Neural cell (in vitro differentiated cells): ENCODE data around the gene PTPRN2. TPM values are rescaled to one million over a fixed set of nuclear protein-coding genes. Genes with fewer than 3 reads are reported as not detected.
"Not testable (repeated sequence)": the region's sequence is repeated elsewhere in the genome, so short reads cannot be mapped to it uniquely, and the experiment has no call there.

Experiments used
- H2AFZ ChIP-seq: fragments of 200-600, 300-800 bp; sonication (generic), shearing (Covaris generic); 2 replicates; pipeline ENCODE4 v1.6.0; 2014; ENCODE audit warnings: low read depth, mild to moderate bottlenecking, antibody characterized with exemption, low read length, moderate library complexity
- H3F3A ChIP-seq: fragments of 200-600 bp; shearing (Covaris generic); 2 replicates; pipeline ENCODE4 v1.6.1; 2016; ENCODE audit warnings: mild to moderate bottlenecking, moderate library complexity, mixed read lengths, antibody characterized with exemption, low read length; ENCODE audit not compliant: insufficient read depth, poor library complexity, severe bottlenecking
- H3K27ac ChIP-seq: fragments of 200-600, 300-800 bp; sonication (generic), shearing (Covaris generic); 2 replicates; pipeline ENCODE4 v1.5.1; 2014; ENCODE audit warnings: mild to moderate bottlenecking, low read length, moderate library complexity
- H3K27me3 ChIP-seq: fragments of 300-800, 200-600 bp; sonication (generic), shearing (Covaris generic); 2 replicates; pipeline ENCODE4 v1.6.0; 2014; ENCODE audit warnings: mild to moderate bottlenecking, low read depth, low read length, moderate library complexity; ENCODE audit not compliant: insufficient read depth
- H3K36me3 ChIP-seq: fragments of 300-800, 200-600 bp; sonication (generic), shearing (Covaris generic); 2 replicates; pipeline ENCODE4 v1.5.1; 2014; ENCODE audit warnings: mild to moderate bottlenecking, antibody characterized with exemption, low read length, moderate library complexity; ENCODE audit not compliant: insufficient read depth
- H3K4me2 ChIP-seq: fragments of 300-800, 200-600 bp; sonication (generic), shearing (Covaris generic); 2 replicates; pipeline ENCODE4 v1.6.0; 2014; ENCODE audit warnings: mild to moderate bottlenecking, low read length
- H3K4me3 ChIP-seq: fragments of 300-800, 200-600 bp; sonication (generic), shearing (Covaris generic); 2 replicates; pipeline ENCODE4 v1.5.1; 2014; ENCODE audit warnings: mild to moderate bottlenecking, low read length, moderate library complexity
- H3K79me2 ChIP-seq: fragments of 200-600 bp; shearing (Covaris generic); replicated peaks from 2 replicates; pipeline ENCODE4 v1.6.0; 2014; ENCODE audit warnings: mild to moderate bottlenecking, low read length, moderate library complexity; ENCODE audit not compliant: insufficient read depth
- H3K9ac ChIP-seq: fragments of 300-800, 200-600 bp; sonication (generic), shearing (Covaris generic); 2 replicates; pipeline ENCODE4 v1.6.1; 2016; ENCODE audit warnings: mild to moderate bottlenecking, low read length, mixed read lengths
- H3K9me2 ChIP-seq: fragments of 200-600 bp; shearing (Covaris generic); 2 replicates; pipeline ENCODE4 v1.6.1; 2016; ENCODE audit warnings: mild to moderate bottlenecking, low read length, mixed read lengths; ENCODE audit not compliant: insufficient read depth
- H3K9me3 ChIP-seq: fragments of 200-600, 300-800 bp; sonication (generic), shearing (Covaris generic); 2 replicates; pipeline ENCODE4 v1.6.1; 2016; ENCODE audit warnings: mild to moderate bottlenecking, mixed run types, low read length, moderate library complexity, mixed read lengths
- H4K20me1 ChIP-seq: fragments of 200-600 bp; shearing (Covaris generic); 2 replicates; pipeline ENCODE4 v1.6.1; 2016; ENCODE audit warnings: mild to moderate bottlenecking, mixed run types; ENCODE audit not compliant: insufficient read depth
- EP300 ChIP-seq: fragments of 450-650 bp; conservative IDR thresholded peaks from 2 replicates; pipeline ENCODE4 v1.6.1; 2014; ENCODE audit warnings: antibody characterized with exemption, mild to moderate bottlenecking, moderate library complexity; ENCODE audit not compliant: poor library complexity, severe bottlenecking
- EZH2 ChIP-seq: fragments of 200-600, 300-800 bp; shearing (Covaris generic), sonication (generic); IDR thresholded peaks from 2 replicates; pipeline ENCODE4 v1.6.1; 2014; ENCODE audit warnings: antibody characterized with exemption, low read length, borderline replicate concordance, mild to moderate bottlenecking; ENCODE audit not compliant: insufficient read depth, poor library complexity, severe bottlenecking
- MXI1 ChIP-seq: fragments of 450-650 bp; conservative IDR thresholded peaks from 2 replicates; pipeline ENCODE4 v1.6.1; 2014; ENCODE audit warnings: antibody characterized with exemption, mild to moderate bottlenecking; ENCODE audit not compliant: poor library complexity, severe bottlenecking
- POLR2AphosphoS5 ChIP-seq: IDR thresholded peaks from 2 replicates; pipeline ENCODE4 v1.6.1; 2012
- RAD21 ChIP-seq: fragments of 450-650 bp; conservative IDR thresholded peaks from 2 replicates; pipeline ENCODE4 v1.6.1; 2014; ENCODE audit warnings: antibody characterized with exemption, mild to moderate bottlenecking, moderate library complexity
- SMC3 ChIP-seq: fragments of 450-650 bp; conservative IDR thresholded peaks from 2 replicates; pipeline ENCODE4 v1.6.1; 2014; ENCODE audit warnings: antibody characterized with exemption, mild to moderate bottlenecking, moderate library complexity; ENCODE audit not compliant: poor library complexity
- TAF1 ChIP-seq: IDR thresholded peaks from 2 replicates; pipeline ENCODE4 v1.6.1; 2012; ENCODE audit warnings: low read depth
- polyA plus RNA-seq: library from polyadenylated mRNA; depleted of rRNA; stranded (reverse); fragments of >200 nt; gene quantifications from 2 replicates; pipeline ENCODE4 v1.2.3, GENCODE V29; 2014
- TF ChIP-seq, protein P1 (sequence below): fragments of 450-650 bp; IDR thresholded peaks from 2 replicates; pipeline ENCODE4 v1.5.1; 2014; ENCODE audit warnings: antibody characterized with exemption, mild to moderate bottlenecking, moderate library complexity; ENCODE audit not compliant: poor library complexity, severe bottlenecking
- TF ChIP-seq, protein P2 (sequence below): IDR thresholded peaks from 2 replicates; pipeline ENCODE4 v1.6.1; 2012; ENCODE audit warnings: borderline replicate concordance

The PTPRN2 gene
- polyA plus RNA-seq, 1 donor from 2014 or later = 31.0 TPM

DNA sequence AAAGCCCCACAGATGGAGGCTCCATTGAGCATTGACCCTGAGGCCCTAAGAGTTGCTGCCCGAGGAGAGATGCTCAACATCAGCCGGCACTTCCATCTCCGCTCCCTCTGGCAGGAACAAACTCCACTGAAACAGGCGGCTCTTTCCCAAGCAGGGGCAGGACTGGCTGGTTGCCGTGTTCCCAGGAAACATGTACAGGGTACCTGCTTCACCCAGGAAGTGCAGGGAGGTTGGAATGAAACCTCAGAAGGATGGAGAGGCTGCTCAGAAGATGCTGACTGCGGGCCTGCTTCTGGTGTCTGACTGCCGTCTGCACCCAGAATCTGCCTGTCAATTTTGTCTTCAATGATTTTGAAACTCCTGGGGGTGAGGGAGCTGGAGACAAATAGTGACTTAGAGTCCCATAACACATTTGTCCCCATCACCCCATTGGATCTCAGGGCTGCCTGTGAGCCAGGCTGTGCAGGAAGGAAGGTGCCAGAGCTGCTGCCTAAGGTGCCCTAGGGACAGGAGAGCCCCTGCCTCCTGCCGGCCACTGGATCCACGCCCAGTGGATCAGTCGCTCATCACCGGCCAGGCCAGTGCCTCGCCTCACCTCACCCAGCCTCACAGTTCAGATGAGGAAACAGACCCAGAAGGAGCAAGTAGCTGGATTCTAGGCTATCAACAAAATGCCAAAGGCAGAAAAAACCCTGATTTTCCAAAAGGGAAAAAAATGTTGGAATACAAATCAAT, 237.3 kb downstream of the PTPRN2 start:
- no peak overlapping the region for H2AFZ ChIP-seq
- no peaks in the 10 kb centered on the region for H3K9me3 ChIP-seq

DNA sequence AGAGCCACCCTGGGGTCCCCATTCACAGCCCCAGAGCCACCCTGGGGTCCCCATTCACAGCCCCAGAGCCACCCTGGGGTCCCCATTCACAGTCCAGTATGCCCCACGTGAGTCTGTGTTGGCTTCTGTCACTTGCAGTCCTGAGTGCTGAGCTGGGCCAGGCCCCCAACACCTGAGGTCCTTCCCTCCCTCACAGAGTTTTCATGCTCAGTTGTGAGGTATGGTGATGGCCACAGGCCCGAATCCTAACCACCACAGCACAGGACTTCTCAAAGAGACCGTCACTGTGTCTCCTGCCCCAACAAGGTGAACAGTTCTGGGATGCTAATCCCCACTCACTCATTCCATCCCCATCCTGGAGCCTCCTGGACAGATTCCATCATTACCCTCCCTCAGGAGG, 239.2 kb downstream of the PTPRN2 start:
- no peaks in the 10 kb centered on the region for H4K20me1 ChIP-seq
- H3K36me3 ChIP-seq = no peaks in the 10 kb centered on the region
- no peak overlapping the region for H3K27ac ChIP-seq
- H3K4me3 ChIP-seq = no peak overlapping the region
- no peaks in the 10 kb centered on the region for H3K9me2 ChIP-seq
- TF ChIP-seq SMC3 (no peak), EP300 (no peak), MXI1 (no peak), RAD21 (no peak), POLR2AphosphoS5 (no peak), TAF1 (no peak), EZH2 (no peak)
- TF ChIP-seq, protein P1, sequence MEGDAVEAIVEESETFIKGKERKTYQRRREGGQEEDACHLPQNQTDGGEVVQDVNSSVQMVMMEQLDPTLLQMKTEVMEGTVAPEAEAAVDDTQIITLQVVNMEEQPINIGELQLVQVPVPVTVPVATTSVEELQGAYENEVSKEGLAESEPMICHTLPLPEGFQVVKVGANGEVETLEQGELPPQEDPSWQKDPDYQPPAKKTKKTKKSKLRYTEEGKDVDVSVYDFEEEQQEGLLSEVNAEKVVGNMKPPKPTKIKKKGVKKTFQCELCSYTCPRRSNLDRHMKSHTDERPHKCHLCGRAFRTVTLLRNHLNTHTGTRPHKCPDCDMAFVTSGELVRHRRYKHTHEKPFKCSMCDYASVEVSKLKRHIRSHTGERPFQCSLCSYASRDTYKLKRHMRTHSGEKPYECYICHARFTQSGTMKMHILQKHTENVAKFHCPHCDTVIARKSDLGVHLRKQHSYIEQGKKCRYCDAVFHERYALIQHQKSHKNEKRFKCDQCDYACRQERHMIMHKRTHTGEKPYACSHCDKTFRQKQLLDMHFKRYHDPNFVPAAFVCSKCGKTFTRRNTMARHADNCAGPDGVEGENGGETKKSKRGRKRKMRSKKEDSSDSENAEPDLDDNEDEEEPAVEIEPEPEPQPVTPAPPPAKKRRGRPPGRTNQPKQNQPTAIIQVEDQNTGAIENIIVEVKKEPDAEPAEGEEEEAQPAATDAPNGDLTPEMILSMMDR = no peak
- TF ChIP-seq, protein P2, sequence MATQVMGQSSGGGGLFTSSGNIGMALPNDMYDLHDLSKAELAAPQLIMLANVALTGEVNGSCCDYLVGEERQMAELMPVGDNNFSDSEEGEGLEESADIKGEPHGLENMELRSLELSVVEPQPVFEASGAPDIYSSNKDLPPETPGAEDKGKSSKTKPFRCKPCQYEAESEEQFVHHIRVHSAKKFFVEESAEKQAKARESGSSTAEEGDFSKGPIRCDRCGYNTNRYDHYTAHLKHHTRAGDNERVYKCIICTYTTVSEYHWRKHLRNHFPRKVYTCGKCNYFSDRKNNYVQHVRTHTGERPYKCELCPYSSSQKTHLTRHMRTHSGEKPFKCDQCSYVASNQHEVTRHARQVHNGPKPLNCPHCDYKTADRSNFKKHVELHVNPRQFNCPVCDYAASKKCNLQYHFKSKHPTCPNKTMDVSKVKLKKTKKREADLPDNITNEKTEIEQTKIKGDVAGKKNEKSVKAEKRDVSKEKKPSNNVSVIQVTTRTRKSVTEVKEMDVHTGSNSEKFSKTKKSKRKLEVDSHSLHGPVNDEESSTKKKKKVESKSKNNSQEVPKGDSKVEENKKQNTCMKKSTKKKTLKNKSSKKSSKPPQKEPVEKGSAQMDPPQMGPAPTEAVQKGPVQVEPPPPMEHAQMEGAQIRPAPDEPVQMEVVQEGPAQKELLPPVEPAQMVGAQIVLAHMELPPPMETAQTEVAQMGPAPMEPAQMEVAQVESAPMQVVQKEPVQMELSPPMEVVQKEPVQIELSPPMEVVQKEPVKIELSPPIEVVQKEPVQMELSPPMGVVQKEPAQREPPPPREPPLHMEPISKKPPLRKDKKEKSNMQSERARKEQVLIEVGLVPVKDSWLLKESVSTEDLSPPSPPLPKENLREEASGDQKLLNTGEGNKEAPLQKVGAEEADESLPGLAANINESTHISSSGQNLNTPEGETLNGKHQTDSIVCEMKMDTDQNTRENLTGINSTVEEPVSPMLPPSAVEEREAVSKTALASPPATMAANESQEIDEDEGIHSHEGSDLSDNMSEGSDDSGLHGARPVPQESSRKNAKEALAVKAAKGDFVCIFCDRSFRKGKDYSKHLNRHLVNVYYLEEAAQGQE = no peak
- H3F3A ChIP-seq = no peaks in the 10 kb centered on the region
- no peaks in the 10 kb centered on the region for H3K9me3 ChIP-seq
- peaks cover 12% of the 10 kb centered on the region for H3K27me3 ChIP-seq
- no peak overlapping the region for H3K9ac ChIP-seq
- H3K4me2 ChIP-seq = no peak overlapping the region
- no peak overlapping the region for H2AFZ ChIP-seq
- no peaks in the 10 kb centered on the region for H3K79me2 ChIP-seq

More for the DNA sequence above, 237.3 kb downstream of the PTPRN2 start:
- Histone ChIP-seq H3F3A (no peaks in the 10 kb centered on the region), H3K4me2 (no peak overlapping the region), H3K4me3 (no peak overlapping the region), H3K9me2 (no peaks in the 10 kb centered on the region), H3K27me3 (peaks cover 12% of the 10 kb centered on the region), H3K9ac (no peak overlapping the region), H3K27ac (no peak overlapping the region), H3K36me3 (no peaks in the 10 kb centered on the region), H4K20me1 (no peaks in the 10 kb centered on the region), H3K79me2 (no peaks in the 10 kb centered on the region)
- TF ChIP-seq MXI1 (no peak), TAF1 (no peak), EZH2 (no peak), SMC3 (no peak), EP300 (no peak)
- TF ChIP-seq, protein P2 = no peak
- TF ChIP-seq, protein P1 = no peak

DNA sequence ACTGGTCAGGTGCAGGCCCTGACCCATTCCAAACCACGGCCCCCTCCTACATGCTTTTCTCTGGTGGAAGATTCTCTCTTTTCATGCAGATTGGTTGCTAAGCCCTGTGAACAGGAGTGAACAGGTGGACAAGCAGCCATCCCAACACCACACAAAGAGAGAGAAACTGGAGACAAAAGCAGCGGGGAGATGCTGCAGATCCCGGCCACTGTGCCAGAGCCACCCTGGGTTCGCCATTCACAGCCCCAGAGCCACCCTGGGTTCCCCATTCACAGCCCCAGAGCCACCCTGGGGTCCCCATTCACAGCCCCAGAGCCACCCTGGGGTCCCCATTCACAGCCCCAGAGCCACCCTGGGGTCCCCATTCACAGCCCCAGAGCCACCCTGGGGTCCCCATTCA, 239.6 kb downstream of the PTPRN2 start:
- not testable (repeated sequence) for H3K4me3 ChIP-seq, H3K9me2 ChIP-seq, H3K9ac ChIP-seq, H2AFZ ChIP-seq, H3K27ac ChIP-seq, H3K9me3 ChIP-seq, H3F3A ChIP-seq, H3K4me2 ChIP-seq, H3K79me2 ChIP-seq, H3K36me3 ChIP-seq, H4K20me1 ChIP-seq
- peaks cover 12% of the 10 kb centered on the region for H3K27me3 ChIP-seq
